Stimulated activated CD8-positive, alpha-beta memory T cell treated with anti-CD3 and anti-CD28 coated beads, Interleukin-7, amount 100 ng/mL, for 1 hour (primary cell): ENCODE data around the gene OCEL1.

Experiments used
- DNase-seq, 2 donors: peaks; one replicate each; pipeline ENCODE4 v3.0.0-alpha.2; 2020; ENCODE audit warnings: low read depth in 2 of 2

OCEL1 gene

GRCh38 chr19:17240062-17240752 is 14.2 kb downstream of the OCEL1 start:
- DNase-seq, result no peak

GRCh38 chr19:17240826-17241399 is 14.9 kb downstream of the OCEL1 start:
- no peak for DNase-seq

DNA sequence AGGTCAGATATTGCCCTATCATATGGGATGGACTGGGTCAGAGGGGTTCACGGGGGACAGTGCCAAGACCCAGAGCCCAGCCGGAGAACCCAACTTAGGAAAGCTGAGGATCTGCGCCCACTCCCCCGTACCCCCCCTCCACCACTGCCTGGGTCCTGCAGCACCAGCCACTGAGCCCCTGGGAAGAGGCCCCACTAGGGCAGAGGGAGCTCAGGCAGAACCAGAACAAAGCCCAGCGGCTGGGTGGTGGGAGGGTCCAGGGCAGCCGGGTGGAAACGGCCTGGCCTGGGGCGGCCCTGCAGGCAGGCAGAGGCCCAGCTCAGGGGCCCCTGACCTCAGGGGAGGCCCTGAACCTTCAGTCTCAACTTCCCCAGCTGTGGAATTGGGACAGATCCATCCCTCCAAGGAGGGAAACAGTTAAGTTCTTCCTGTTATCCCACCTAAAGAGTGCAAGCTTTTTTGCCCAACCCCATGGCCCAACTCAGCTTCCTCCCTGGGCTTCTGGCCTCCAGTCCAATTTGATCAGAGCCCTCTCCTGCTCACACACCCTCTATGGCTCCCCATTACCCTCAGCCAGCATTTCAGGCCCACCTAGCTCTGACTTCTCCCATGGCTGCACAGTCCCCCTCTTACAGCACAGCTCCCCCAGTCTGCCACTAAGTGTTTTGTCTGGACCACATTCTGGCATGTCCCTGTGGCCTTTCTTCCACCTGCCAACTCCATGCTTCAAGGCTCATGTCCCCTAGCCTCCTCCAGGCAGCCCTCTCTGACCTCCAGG is 16.6 kb downstream of the OCEL1 start:
- no peak for DNase-seq

GRCh38 chr19:17243211-17243829 is 17.3 kb downstream of the OCEL1 start:
- DNase-seq, result no peak

- DNase-seq, result no peak
Observed at GRCh38 chr19:17243830-17244617, 18.0 kb downstream of the OCEL1 start.

DNA sequence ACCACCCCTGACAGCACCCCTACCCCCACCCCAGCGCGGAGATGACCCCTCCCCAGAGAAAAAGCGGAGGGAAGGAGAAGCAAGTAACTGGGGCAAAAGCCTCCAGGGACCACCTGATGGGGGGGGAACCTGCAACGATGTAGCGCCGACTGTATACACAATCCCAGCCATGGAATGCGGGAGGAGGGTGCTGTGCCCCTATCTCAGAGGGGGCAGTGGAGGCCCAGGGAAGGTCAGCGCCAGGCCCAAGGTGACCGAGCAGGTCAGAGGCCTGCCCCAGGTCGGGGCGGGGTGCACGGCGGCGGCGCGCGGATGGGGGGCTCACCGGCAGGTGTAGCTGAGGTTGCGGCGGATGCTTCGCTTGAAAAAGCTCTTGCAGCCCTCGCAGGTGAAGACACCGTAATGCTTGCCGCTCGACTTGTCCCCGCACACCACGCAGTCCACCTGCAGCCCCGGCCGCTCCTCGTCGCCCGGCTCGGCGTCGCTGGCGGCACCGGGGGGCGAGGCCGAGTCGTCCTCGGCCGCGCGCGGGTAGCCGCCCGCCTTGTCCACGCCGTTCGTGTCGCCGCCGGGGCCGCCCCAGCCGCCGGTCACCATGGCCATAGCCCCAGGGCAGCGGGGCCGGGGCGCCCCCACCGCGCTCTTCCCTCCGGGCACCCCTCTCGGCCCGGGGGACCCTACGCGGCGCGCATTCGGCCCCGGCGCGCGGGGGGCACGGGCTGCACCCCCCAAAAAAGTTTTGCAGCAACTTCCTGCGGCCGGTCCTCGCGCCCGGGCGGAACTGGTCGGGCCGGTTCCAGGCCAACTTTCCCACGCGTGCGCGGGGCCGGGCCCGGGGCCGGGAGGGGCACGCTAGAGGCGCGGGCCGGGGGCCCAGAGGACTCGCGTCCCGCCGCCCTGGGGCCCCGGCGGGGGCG is 18.9 kb downstream of the OCEL1 start:
- no peak for DNase-seq

- no peak for DNase-seq
Observed at GRCh38 chr19:17245535-17245984, 19.5 kb downstream of the OCEL1 start, which contains the start of gene NR2F6. NR2F6 (minus strand) TSS chr19:17245919; CDS start chr19:17245220, 699 bp downstream.

DNA sequence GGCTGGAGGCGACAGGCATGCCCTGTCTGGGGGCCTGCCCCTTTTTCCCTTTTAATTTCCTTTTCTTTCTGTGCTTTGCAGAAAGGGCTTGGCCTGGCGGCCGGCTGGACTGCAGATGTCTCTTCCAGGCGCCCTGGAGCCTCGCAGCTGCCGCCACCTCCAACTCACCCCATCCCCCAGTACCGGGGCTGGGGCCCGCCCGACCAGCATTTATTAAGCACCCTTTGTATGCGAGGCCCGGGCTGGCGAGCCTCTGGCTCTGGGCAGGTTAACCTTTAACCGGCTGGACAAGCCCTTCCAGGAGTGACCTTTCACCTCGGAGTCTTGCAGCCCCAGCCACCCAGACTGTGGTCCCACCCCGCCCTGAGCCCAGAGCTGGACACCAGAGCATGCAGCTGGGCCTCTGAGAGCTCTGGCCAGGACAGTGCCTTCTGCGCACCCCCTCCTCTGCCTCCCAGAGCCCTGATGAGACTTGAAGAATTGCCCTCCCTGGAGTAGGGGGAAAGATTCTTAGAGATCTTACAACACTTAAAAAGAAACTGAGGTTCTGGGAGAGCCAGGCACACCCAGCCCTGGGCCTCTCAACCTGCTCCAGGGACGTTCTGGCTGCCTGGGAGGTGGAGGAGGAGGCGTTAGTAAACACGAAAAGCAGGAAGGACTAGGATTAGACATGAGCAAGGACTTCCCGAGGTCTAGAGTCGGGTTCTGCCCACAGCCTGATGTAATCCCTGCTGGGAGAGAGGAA is 20.8 kb downstream of the OCEL1 start:
- DNase-seq, result no peak

- DNase-seq, result no peak
Observed at GRCh38 chr19:17248011-17248776, 22.2 kb downstream of the OCEL1 start.

DNA sequence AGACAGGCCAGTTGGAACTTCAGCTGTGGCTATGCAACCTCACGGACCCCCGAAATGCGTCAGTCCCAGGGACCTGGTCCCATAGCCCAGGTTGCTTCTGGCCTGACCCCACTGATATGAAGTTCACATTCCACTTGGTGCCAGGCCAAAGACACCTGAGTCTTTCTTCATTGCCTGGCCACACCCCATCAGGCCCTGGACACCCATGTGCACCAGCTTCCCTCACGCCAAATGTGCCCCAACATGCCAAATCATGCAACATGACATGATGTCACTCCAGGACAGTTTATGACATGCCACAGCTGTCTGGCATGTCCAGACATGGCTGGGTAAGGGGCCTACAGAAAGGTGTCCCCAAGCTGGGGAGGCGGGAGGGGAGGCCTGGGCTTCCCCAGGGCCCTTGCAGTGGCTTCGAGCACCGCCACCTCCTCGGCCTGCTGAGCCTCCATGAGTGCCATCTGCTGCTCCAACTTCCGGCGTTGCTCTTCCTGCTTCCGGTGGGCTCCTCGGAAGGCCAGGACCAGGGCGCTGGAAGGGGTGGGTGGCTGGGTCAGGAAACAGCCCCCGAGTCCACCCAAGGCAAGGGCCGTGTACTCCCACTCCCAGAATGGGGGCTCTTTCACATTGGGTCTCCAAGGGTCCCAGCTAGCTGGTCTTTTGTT is 24.0 kb downstream of the OCEL1 start:
- no peak for DNase-seq

GRCh38 chr19:17254636-17255035 is 28.6 kb downstream of the OCEL1 start:
- no peak for DNase-seq

GRCh38 chr19:17255150-17255621 is 29.2 kb downstream of the OCEL1 start:
- DNase-seq, result no peak

- no peak for DNase-seq
Observed at GRCh38 chr19:17256130-17256529, 30.1 kb downstream of the OCEL1 start.

DNA sequence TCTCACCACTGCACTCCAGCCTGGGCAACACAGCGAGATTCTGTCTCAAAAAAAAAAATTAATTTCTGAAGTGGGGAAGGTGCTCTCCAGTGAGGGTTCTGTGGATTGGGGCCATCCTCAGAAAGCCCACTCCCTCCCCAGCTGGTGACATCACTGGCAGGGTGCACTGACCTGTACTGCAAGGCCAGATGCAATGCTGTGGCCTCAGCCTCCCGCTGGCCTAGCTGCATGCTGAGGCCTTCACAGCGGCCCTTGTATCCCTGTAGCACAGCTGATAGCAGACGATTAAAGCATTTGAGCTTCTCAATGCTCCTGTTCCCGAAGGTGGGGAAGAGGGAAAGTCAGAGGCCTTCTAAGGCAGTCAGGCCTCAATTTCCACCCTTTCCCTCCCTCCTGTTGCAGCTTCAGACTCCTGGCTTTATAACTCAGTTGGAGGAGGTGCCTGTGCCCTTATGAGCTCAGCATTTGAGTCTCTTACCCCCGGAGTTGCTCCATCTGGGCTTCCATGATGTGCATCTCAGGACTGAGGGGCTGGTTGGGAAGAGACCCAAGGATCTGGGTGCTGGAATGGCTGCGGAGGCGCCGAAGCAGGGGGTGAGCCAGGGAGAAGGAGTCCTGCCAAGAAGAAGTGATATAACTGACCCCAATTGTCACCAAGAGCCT is 33.2 kb downstream of the OCEL1 start:
- DNase-seq, result no peak

DNA sequence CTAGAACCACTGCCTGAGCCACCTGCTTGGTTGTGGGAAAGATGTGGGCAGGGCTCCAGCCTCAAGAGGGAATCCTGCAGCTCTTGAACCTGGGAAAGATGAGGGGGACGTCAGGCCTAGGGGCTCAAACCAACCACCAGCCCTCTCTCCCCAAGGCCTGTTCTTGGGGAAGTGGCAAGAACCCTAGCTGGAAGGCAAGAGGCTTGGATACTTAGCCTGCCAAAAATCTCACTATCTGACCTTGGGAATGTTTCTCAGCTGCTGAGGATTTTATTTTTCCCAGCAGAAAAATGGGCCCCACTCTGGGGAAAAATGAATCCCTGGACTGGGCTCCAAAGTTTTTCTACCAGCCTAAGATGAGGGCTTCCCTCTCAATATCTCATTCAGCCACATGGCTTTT is 33.9 kb downstream of the OCEL1 start:
- no peak for DNase-seq

DNA sequence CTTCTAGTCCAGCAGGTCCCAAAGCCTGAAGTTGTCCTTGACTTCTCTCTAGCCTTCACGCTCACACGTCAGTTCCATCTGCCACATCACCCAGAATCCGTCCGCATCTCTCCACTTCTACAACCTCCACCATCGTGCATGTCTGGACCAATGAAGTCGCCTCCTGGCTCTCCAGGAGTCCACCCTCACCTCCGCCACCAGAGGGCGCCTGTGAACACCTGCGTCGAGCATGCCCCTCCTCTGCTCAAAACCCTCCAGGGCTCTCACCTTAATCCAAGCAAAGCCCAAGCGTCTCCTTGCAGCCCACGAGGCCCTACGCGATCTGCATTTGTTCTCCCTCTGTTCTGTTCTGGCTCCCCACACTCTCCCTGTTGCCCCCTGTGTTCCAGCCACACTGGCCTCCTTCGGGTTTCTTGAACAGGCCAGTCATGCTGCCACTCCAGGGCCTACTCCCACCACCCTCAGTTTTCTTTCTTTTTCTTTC is 34.9 kb downstream of the OCEL1 start:
- DNase-seq, result peak; percentile 75 to 81

- DNase-seq, result no peak
Observed at GRCh38 chr19:17262557-17262956, 36.5 kb downstream of the OCEL1 start.
